Inflammatory macrophage (primary cell): ENCODE data around the gene YIF1B.

Experiments
- DNase-seq, 2 donors: peaks; one replicate each; pipeline ENCODE4 v3.0.0-alpha.2; 2020 to 2022

The YIF1B gene

GRCh38 chr19:38304352-38304865 is 11.3 kb downstream of the YIF1B start:
- DNase-seq = no peak

- no peak for DNase-seq
These were observed 12.0 kb downstream of the YIF1B start, which contains the start of gene C19orf33 for GRCh38 chr19:38303517-38304351. TSS of gene C19orf33 (plus strand) at chr19:38304251. CDS start at chr19:38304262, 11 bp downstream.

GRCh38 chr19:38298821-38299680 is 16.7 kb downstream of the YIF1B start:
- no peak for DNase-seq

- DNase-seq = no peak
These were observed 21.7 kb downstream of the YIF1B start for GRCh38 chr19:38294090-38294489.

GRCh38 chr19:38293281-38293680 is 22.5 kb downstream of the YIF1B start:
- DNase-seq = no peak

- DNase-seq = no peak
These were observed 23.9 kb downstream of the YIF1B start for GRCh38 chr19:38291855-38292254.

GRCh38 chr19:38290631-38291147 is 25.1 kb downstream of the YIF1B start:
- peak in 1 of 2 donors; percentile 60 for DNase-seq

GRCh38 chr19:38289955-38290354 is 25.8 kb downstream of the YIF1B start:
- DNase-seq = peak in 1 of 2 donors; percentile 75

- no peak for DNase-seq
These were observed 27.5 kb downstream of the YIF1B start for GRCh38 chr19:38288123-38288855.

GRCh38 chr19:38287604-38288003 is 28.1 kb downstream of the YIF1B start:
- peak; percentile 89 to 92 for DNase-seq

GRCh38 chr19:38285567-38285966 is 30.2 kb downstream of the YIF1B start:
- no peak for DNase-seq

GRCh38 chr19:38284422-38284821 is 31.3 kb downstream of the YIF1B start:
- peak; percentile 83 to 88 for DNase-seq

GRCh38 chr19:38283271-38283670 is 32.5 kb downstream of the YIF1B start:
- DNase-seq = peak; percentile 31 to 79

- DNase-seq = no peak
These were observed 33.8 kb downstream of the YIF1B start for GRCh38 chr19:38281811-38282566.

GRCh38 chr19:38280030-38280921 is 35.5 kb downstream of the YIF1B start:
- no peak for DNase-seq

- no peak for DNase-seq
These were observed 37.0 kb downstream of the YIF1B start for GRCh38 chr19:38278751-38279150.

- no peak for DNase-seq
These were observed 37.6 kb downstream of the YIF1B start for GRCh38 chr19:38277969-38278680.

- no peak for DNase-seq
These were observed 38.2 kb downstream of the YIF1B start for GRCh38 chr19:38277549-38277948.

- no peak for DNase-seq
These were observed 38.7 kb downstream of the YIF1B start for GRCh38 chr19:38276942-38277517.
